K562 (cell line): ENCODE measurements around the gene PDE8A. TPM values are rescaled to one million over a fixed set of nuclear protein-coding genes. Genes with fewer than 3 reads are reported as not detected.

ENCODE experiments used
- BRD9 ChIP-seq: fragments of 450-650 bp; IDR thresholded peaks from 2 replicates; pipeline ENCODE4 v1.6.1; 2018; ENCODE audit warnings: low read depth; ENCODE audit not compliant: partially characterized antibody
- CSDE1 ChIP-seq, 2 experiments: fragments of 450-650 bp; IDR thresholded peaks; 2 replicates each; pipeline ENCODE4 v1.6.1; 2016; ENCODE audit warnings: mild to moderate bottlenecking in 1 of 2
- ESRRB ChIP-seq: fragments of 250-450 bp; sonication (Bioruptor Pico); IDR thresholded peaks from 2 replicates; pipeline ENCODE4 v1.5.0; 2020; ENCODE audit warnings: mild to moderate bottlenecking, moderate library complexity, borderline replicate concordance
- HCFC1 ChIP-seq: IDR thresholded peaks from 2 replicates; pipeline ENCODE4 v1.6.1; 2012; ENCODE audit warnings: low read depth, low read length, improper control_type of control experiment
- JUNB ChIP-seq: fragments of 450-650 bp; formaldehyde crosslinking; conservative IDR thresholded peaks from 2 replicates; pipeline ENCODE4 v1.4.0; 2020; ENCODE audit warnings: mild to moderate bottlenecking
- JUND ChIP-seq, 2 experiments: IDR thresholded peaks; 2 replicates in 1 of 2; 3 replicates in 1 of 2; pipeline ENCODE4 v1.6.1; 2011; ENCODE audit warnings: borderline replicate concordance in 2 of 2, low read depth in 2 of 2, low read length in 2 of 2, improper control_type of control experiment in 1 of 2, missing biosample characterization in 1 of 2, missing genetic modification characterization in 1 of 2, missing genetic modification reagents in 1 of 2
- MXI1 ChIP-seq: IDR thresholded peaks from 2 replicates; pipeline ENCODE4 v1.6.1; 2011; ENCODE audit warnings: low read depth, mild to moderate bottlenecking, improper control_type of control experiment, low read length
- NBN ChIP-seq: fragments of 450-650 bp; IDR thresholded peaks from 2 replicates; pipeline ENCODE4 v1.6.1; 2016; ENCODE audit warnings: low read depth, mild to moderate bottlenecking
- NFIC ChIP-seq: fragments of 450-650 bp; IDR thresholded peaks from 2 replicates; pipeline ENCODE4 v1.6.1; 2017; ENCODE audit warnings: mild to moderate bottlenecking, inconsistent platforms
- NRF1 ChIP-seq, 2 experiments: fragments of 450-650 bp; IDR thresholded peaks in 1 of 2; conservative IDR thresholded peaks in 1 of 2; 2 replicates each; pipeline ENCODE4 v1.6.1; 2014; ENCODE audit warnings: mild to moderate bottlenecking in 2 of 2
- POLR2AphosphoS2 ChIP-seq: IDR thresholded peaks from 2 replicates; pipeline ENCODE4 v1.6.1; 2012; ENCODE audit warnings: low read length, improper control_type of control experiment
- RBM15 ChIP-seq: fragments of 200-400 bp; formaldehyde crosslinking; IDR thresholded peaks from 2 replicates; pipeline ENCODE4 v1.6.1; 2018; ENCODE audit warnings: mild to moderate bottlenecking, low read length, moderate library complexity; ENCODE audit not compliant: insufficient read depth
- RFX5 ChIP-seq: IDR thresholded peaks from 2 replicates; pipeline ENCODE4 v1.6.1; 2011; ENCODE audit warnings: low read depth, mild to moderate bottlenecking, improper control_type of control experiment, low read length
- SMARCE1 ChIP-seq: fragments of 450-650 bp; IDR thresholded peaks from 2 replicates; pipeline ENCODE4 v1.7.1; 2016; ENCODE audit warnings: mild to moderate bottlenecking
- SRSF1 ChIP-seq: fragments of 200-400 bp; formaldehyde crosslinking; IDR thresholded peaks from 2 replicates; pipeline ENCODE4 v1.6.1; 2017; ENCODE audit warnings: mild to moderate bottlenecking, low read depth, low read length, moderate library complexity
- U2AF1 ChIP-seq: fragments of 200-400 bp; formaldehyde crosslinking; optimal IDR thresholded peaks from 2 replicates; pipeline ENCODE3; 2017; ENCODE audit warnings: mild to moderate bottlenecking, low read depth, low read length, moderate library complexity
- ZNF165 ChIP-seq: fragments of 250-450 bp; sonication (Bioruptor Pico); IDR thresholded peaks from 2 replicates; pipeline ENCODE4 v1.4.0; 2020; ENCODE audit warnings: borderline replicate concordance
- ZNF584 ChIP-seq: fragments of 200-800 bp; sonication (Bioruptor generic); IDR thresholded peaks from 2 replicates; pipeline ENCODE4 v1.6.1; 2016; ENCODE audit warnings: low read depth, mild to moderate bottlenecking, missing genetic modification characterization, missing compliant biosample characterization
- polyA plus RNA-seq, 8 experiments: library from polyadenylated mRNA; depleted of rRNA in 4 of 8; stranded (reverse) in 5 of 8; unstranded in 3 of 8; fragments of >200 nt; fragmentation: Nextera tagmentation in 2 of 8; fragmentation: Illumina TruSeq in 1 of 8; extraction: Ambion mirVana in 2 of 8; extraction: Trizol in 1 of 8; gene quantifications; 2 replicates each; pipeline versions ENCODE4 v1.2.1 to v1.2.3, GENCODE V29; 2011 to 2014; ENCODE audit warnings: inconsistent platforms in 1 of 8, missing spikeins in 1 of 8
- total RNA-seq, 7 experiments: library from RNA; depleted of rRNA in 6 of 7; stranded (reverse); fragments of >200 nt in 6 of 7; fragmentation: Illumina TruSeq in 2 of 7; extraction: Trizol in 2 of 7; gene quantifications; 2 replicates each; pipeline versions ENCODE4 v1.2.1 to v1.2.3, GENCODE V29; 2011 to 2021; ENCODE audit warnings: low replicate concordance in 1 of 7
- TF ChIP-seq, protein P1 (sequence below): IDR thresholded peaks from 2 replicates; pipeline ENCODE4 v1.6.1; 2016; ENCODE audit warnings: missing genetic modification characterization, missing compliant biosample characterization
- TF ChIP-seq, protein P2 (sequence below): fragments of 450-650 bp; IDR thresholded peaks from 2 replicates; pipeline ENCODE4 v1.7.1; 2018; ENCODE audit warnings: mild to moderate bottlenecking, low read depth; ENCODE audit not compliant: partially characterized antibody
- TF ChIP-seq, protein P3 (sequence below): fragments of 250-450 bp; sonication (Bioruptor Pico); IDR thresholded peaks from 2 replicates; pipeline ENCODE4 v1.5.0; 2020; ENCODE audit warnings: mild to moderate bottlenecking
- TF ChIP-seq, protein P4 (sequence below): fragments of 450-650 bp; IDR thresholded peaks from 2 replicates; pipeline ENCODE4 v1.6.1; 2016

The PDE8A gene
- total and polyA plus RNA-seq, 9 of the 15 experiments (the other 6 are each of a cell fraction or from before 2014, with no cell fraction given) = 5.9 to 40.3 (median 19.8) TPM

DNA sequence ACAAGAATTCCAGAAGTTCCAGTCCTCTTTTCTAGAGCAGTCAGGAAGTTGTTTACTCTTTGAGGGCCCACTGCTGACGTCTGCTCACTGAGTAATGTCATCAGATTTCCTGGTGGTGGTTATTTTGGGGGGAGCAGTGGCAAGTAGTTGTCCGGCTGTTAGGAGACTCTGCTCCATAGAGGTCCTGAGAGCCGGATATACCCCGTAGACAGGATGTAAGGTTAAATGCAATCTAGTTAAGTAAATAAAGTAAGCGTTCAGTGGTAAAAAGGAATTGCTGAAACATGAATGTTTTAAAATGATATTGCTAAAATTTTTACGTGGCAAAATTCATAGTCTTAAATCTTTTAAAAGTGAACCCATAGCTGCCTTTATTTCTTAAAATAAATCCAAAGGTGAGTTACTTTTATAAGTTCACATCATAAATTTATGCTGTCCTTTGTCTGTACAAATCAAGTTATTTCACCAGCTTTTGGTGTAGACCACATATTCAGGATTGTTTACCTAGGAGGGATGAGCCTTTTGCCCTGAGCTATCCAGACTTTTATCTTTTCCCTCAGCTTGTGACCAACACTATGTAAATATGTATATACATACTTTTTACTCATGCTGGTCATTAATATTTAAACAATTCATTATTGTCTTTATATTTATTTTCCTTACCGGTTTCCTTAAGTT, 65.8 kb downstream of the PDE8A start (continued):
- TF ChIP-seq NBN (no peak; the same call in 1 of the 2 replicates), ESRRB (CRISPR knock-in tag) (no peak), NFIC (no peak), ZNF584 (CRISPR knock-in tag) (peak; percentile 38; the same call in 1 of the 2 replicates), JUND (IDR thresholded peaks at IDR 0.05; ENCODE audit: borderline replicate concordance, low read depth, low read length) (peak; percentile 72), JUND (tag; IDR thresholded peaks at IDR 0.05; ENCODE audit: borderline replicate concordance, low read depth, low read length) (no peak; the same call in 2 of the 3 replicates), SRSF1 (no peak), HCFC1 (no peak), CSDE1 (IDR thresholded peaks at IDR 0.05) (no peak), SMARCE1 (peak; percentile 71), MXI1 (no peak), RBM15 (no peak), NRF1 (conservative IDR thresholded peaks at IDR 0.05 in 1 of 2, IDR thresholded peaks at IDR 0.05 in 1 of 2) (peak; percentile 18; a peak in 1 of 4 replicates), ZNF165 (CRISPR knock-in tag) (no peak), U2AF1 (no peak), POLR2AphosphoS2 (no peak), RFX5 (no peak), BRD9 (no peak), JUNB (no peak)
- TF ChIP-seq, protein P1, sequence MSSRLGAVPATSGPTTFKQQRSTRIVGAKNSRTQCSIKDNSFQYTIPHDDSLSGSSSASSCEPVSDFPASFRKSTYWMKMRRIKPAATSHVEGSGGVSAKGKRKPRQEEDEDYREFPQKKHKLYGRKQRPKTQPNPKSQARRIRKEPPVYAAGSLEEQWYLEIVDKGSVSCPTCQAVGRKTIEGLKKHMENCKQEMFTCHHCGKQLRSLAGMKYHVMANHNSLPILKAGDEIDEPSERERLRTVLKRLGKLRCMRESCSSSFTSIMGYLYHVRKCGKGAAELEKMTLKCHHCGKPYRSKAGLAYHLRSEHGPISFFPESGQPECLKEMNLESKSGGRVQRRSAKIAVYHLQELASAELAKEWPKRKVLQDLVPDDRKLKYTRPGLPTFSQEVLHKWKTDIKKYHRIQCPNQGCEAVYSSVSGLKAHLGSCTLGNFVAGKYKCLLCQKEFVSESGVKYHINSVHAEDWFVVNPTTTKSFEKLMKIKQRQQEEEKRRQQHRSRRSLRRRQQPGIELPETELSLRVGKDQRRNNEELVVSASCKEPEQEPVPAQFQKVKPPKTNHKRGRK (tag) = no peak
- TF ChIP-seq, protein P2, sequence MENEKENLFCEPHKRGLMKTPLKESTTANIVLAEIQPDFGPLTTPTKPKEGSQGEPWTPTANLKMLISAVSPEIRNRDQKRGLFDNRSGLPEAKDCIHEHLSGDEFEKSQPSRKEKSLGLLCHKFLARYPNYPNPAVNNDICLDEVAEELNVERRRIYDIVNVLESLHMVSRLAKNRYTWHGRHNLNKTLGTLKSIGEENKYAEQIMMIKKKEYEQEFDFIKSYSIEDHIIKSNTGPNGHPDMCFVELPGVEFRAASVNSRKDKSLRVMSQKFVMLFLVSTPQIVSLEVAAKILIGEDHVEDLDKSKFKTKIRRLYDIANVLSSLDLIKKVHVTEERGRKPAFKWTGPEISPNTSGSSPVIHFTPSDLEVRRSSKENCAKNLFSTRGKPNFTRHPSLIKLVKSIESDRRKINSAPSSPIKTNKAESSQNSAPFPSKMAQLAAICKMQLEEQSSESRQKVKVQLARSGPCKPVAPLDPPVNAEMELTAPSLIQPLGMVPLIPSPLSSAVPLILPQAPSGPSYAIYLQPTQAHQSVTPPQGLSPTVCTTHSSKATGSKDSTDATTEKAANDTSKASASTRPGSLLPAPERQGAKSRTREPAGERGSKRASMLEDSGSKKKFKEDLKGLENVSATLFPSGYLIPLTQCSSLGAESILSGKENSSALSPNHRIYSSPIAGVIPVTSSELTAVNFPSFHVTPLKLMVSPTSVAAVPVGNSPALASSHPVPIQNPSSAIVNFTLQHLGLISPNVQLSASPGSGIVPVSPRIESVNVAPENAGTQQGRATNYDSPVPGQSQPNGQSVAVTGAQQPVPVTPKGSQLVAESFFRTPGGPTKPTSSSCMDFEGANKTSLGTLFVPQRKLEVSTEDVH = no peak
- TF ChIP-seq, protein P3, sequence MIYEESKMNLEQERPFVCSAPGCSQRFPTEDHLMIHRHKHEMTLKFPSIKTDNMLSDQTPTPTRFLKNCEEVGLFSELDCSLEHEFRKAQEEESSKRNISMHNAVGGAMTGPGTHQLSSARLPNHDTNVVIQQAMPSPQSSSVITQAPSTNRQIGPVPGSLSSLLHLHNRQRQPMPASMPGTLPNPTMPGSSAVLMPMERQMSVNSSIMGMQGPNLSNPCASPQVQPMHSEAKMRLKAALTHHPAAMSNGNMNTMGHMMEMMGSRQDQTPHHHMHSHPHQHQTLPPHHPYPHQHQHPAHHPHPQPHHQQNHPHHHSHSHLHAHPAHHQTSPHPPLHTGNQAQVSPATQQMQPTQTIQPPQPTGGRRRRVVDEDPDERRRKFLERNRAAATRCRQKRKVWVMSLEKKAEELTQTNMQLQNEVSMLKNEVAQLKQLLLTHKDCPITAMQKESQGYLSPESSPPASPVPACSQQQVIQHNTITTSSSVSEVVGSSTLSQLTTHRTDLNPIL = no peak
- TF ChIP-seq, protein P4, sequence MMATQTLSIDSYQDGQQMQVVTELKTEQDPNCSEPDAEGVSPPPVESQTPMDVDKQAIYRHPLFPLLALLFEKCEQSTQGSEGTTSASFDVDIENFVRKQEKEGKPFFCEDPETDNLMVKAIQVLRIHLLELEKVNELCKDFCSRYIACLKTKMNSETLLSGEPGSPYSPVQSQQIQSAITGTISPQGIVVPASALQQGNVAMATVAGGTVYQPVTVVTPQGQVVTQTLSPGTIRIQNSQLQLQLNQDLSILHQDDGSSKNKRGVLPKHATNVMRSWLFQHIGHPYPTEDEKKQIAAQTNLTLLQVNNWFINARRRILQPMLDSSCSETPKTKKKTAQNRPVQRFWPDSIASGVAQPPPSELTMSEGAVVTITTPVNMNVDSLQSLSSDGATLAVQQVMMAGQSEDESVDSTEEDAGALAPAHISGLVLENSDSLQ = peak; percentile 44
